Activated CD4-positive, CD25-positive, alpha-beta regulatory T cell treated with anti-CD3 and anti-CD28 coated beads, Interleukin-2, amount 50 U/mL, for 24 hours (primary cell): ENCODE measurements around the gene NHERF1.

Experiments used
- ATAC-seq, 2 donors: fragments of 150-1000 bp; cut with Tn5 transposase; one replicate each; pipeline ENCODE4 v1.10.0; 2021; ENCODE audit warnings: mild to moderate bottlenecking in 1 of 2, moderate library complexity in 1 of 2

NHERF1 gene

GRCh38 chr17:74750327-74751069 lies 2.1 kb downstream of the NHERF1 start:
- ATAC-seq = no peak

GRCh38 chr17:74752415-74752814 lies 4.0 kb downstream of the NHERF1 start:
- no peak for ATAC-seq

GRCh38 chr17:74752822-74753401 lies 4.5 kb downstream of the NHERF1 start:
- ATAC-seq = no peak

- no peak for ATAC-seq
These were observed 6.4 kb downstream of the NHERF1 start for GRCh38 chr17:74754832-74755231.

GRCh38 chr17:74755533-74755932 lies 7.1 kb downstream of the NHERF1 start:
- no peak for ATAC-seq

- no peak for ATAC-seq
These were observed 8.5 kb downstream of the NHERF1 start for GRCh38 chr17:74756891-74757290.

- ATAC-seq = no peak
These were observed 9.1 kb downstream of the NHERF1 start for GRCh38 chr17:74757502-74757901.

- ATAC-seq = no peak
These were observed 9.8 kb downstream of the NHERF1 start for GRCh38 chr17:74757931-74758847.

- ATAC-seq = peak in 1 of 2 donors; percentile 44
These were observed 10.4 kb downstream of the NHERF1 start for GRCh38 chr17:74758848-74759168.

GRCh38 chr17:74759243-74759801 lies 10.9 kb downstream of the NHERF1 start:
- ATAC-seq = peak; percentile 63 to 79

- ATAC-seq = no peak
These were observed 11.5 kb downstream of the NHERF1 start for GRCh38 chr17:74759941-74760340.

GRCh38 chr17:74760404-74761105 lies 12.1 kb downstream of the NHERF1 start:
- no peak for ATAC-seq

- no peak for ATAC-seq
These were observed 13.0 kb downstream of the NHERF1 start for GRCh38 chr17:74761419-74761818.

- ATAC-seq = no peak
These were observed 13.5 kb downstream of the NHERF1 start for GRCh38 chr17:74761931-74762330.

- ATAC-seq = no peak
These were observed 15.3 kb downstream of the NHERF1 start for GRCh38 chr17:74763565-74764387.

GRCh38 chr17:74764751-74765286 lies 16.4 kb downstream of the NHERF1 start:
- ATAC-seq = no peak

GRCh38 chr17:74766413-74766812 lies 18.0 kb downstream of the NHERF1 start:
- no peak for ATAC-seq

GRCh38 chr17:74767111-74767516 lies 18.7 kb downstream of the NHERF1 start:
- no peak for ATAC-seq

- ATAC-seq = no peak
These were observed 19.8 kb downstream of the NHERF1 start for GRCh38 chr17:74768069-74768762.

GRCh38 chr17:74768763-74769114 lies 20.3 kb downstream of the NHERF1 start:
- ATAC-seq = no peak
